T1000 (cell line): ENCODE measurements around the gene GRID1.
A peak's percentile ranks its signal among the peaks of the same experiment; 100 is the strongest.

Experiments
- DNase-seq: peaks from one replicate; lab custom pipeline; 2025; ENCODE audit warnings: mixed read lengths; lab: John Stamatoyannopoulos, UW

GRID1 gene

GRCh38 chr10:85600026-85600743 is 766.4 kb downstream of the GRID1 start:
- no peak for DNase-seq

GRCh38 chr10:85599081-85599480 is 767.5 kb downstream of the GRID1 start:
- DNase-seq = no peak

GRCh38 chr10:85598646-85599045 is 767.9 kb downstream of the GRID1 start:
- DNase-seq = no peak

DNA sequence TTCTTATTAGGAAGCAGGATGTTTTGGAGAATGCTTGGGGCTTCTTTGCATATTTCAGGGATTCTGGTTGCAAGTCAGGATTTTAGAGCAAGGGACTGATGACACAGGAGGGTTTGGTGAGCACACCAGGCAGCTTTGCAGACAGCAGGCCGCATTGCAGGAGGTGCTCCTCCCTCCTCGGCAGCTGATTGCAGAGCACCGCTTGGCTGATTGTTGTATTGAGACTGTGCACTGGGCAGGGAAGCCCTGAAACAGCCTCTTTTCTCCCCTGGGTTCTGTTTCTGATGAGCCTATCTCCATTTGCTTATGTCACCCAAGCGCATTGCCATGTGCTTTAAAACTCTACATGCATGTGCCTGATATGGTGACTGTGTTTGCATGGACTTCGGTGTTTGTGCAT is 769.6 kb downstream of the GRID1 start:
- DNase-seq = no peak

DNA sequence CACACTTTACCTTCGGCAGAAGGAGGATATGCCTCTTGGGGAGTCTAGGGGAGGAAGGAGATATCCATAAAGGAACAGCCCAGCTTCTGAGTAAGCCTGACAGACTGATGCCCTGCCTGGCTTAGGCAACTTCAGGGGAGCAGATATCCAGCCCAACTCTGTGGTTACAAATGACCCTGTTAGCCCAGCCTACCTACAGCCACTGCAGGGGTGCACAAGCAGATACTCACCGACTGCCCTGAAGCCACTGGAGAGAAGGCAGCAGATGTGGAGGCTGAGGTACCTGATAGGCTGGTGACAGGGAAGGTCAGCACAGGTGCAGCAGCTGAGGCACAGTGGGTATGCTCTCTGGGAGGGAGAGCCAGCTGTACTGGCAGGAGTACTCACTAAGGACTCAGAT is 770.2 kb downstream of the GRID1 start:
- DNase-seq = no peak

- no peak for DNase-seq
Observed at GRCh38 chr10:85594239-85594638, 772.4 kb downstream of the GRID1 start.

DNA sequence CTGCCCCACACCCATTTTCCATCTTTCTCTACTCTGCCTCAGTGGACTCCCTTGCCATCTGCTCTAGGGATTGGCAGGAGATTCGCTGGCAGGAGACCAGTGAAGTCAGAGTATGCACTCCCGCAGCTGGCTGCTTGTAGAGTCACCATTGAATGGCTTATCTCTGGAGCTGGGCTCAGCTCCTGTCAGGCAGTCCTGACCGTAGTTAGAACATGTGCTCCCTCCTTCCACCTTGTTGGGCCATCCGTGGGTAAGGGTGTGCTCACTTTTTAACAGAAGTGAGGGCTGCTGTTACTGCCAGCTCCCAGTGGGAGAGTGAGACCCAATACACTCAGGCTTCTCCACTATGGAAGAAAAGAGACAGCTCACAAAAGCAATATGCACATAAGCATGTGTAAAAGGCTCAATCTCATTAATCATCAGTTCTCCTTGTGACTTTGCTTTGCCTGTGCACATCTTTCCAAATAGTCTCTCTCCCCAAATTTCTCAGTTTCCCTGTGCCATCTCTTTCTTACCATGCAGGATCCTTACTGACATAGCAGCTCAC is 773.3 kb downstream of the GRID1 start:
- DNase-seq = no peak

DNA sequence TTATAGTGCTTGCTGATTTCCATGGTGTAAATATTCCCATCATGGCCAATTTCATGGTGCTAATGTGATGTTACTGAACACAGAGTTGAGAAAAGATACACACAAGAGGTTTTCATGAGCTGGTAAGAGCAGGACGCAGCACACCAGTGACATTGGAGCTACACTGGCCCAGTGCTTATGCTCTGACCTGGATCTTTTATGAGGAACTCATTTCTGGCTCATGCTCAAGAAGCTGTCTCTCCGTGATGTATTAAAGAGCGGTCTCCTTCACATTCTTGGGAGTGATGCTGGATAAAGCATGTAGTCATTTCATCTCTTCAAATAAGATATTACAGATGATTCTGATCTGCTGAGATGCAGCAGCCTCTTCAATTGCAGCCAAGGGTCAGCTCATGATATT is 785.2 kb downstream of the GRID1 start:
- no peak for DNase-seq

DNA sequence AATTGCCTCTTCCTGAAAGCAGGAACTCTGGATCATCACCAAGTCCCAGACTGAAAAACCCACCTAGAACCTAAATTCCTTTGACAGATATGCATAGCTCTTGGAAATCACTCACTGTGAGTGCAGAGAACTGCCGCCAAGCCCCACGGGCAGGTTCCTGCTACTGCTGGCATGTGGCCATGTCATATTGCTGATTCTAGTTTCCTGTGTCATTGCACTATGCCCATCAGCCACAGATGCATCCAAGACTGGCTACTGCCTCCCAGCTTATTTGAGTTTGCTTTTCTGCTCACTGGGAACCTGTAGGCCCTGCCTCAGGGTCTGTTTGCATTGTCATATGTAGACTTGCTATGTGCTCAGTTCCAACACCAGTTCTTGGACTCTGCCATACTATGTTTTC is 786.0 kb downstream of the GRID1 start:
- DNase-seq = no peak

DNA sequence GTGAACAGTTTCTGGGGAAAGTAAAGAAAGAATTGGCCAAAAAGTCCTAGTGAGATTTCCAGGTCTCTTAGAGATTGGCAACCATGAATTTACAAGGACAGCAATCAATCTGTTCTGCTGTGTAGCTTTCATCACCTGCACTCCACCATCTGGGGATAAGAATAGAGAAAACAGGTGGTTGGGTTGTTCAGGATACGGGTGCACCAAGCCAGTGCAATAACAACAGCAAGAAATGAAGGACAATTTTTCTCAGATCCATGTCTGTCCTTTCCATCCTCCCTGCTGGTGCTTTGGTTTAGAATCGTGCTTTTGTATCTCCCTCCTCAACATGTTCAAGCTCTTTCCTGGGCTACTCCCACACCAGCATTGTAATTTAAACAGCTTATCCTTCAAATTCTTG is 787.7 kb downstream of the GRID1 start:
- no peak for DNase-seq

GRCh38 chr10:85575441-85575840 is 791.2 kb downstream of the GRID1 start:
- no peak for DNase-seq

DNA sequence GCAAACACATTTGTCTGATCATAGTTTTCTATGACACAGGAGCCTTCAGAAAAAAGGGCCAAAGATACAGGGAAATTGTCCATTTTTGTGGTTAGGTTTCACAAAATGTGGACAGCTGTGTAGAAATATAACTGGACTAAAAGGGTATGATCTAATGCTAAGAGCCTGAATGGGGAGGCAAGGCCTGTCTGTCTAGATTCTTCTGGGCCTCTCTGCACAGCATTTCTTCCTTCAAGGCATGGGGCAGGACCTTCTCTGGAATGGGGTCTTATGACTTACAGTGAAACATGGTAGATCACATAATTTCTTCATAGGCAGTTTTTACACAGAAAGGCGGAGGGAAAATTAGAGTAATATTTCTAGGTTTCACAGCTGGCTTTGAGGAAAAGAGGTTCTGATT is 795.7 kb downstream of the GRID1 start:
- DNase-seq = no peak

DNA sequence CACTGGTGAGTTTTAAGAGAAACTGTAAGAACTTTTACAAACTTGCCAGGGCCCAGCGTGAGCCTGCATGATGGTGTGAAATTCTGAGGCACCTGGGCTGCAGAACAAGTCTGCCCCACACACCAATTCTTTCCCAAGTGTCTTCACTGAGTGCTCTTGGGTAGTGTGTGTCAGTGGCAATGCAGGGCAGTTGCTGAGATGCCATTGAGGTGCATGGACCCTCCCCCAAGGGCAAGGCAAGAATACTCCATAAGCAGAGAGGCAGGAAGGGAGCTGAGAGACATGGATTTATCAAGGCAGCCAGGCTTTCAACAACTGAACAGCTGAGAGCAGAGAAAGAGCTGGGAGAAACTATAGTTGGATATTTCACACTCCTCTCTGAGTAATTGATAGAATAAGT is 801.2 kb downstream of the GRID1 start:
- DNase-seq = no peak

DNA sequence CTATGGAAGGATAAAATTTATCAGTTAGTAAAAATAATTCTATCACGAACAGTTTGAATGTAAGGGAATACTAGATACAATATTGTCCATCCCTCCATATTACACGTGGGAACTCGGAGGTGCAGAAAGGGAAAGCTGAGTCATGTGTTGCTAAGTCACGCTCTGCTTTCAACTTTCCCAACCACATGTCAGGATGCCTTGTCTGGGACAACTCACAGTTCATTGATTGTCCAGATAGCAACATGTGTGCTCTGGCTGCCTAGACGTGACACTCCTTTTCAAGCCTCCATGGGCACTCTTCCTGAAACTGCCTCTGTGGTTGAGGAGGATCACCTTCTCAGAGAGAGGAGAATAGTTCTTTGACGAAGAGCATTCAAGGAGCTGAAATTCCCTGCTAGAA is 808.1 kb downstream of the GRID1 start:
- no peak for DNase-seq

- no peak for DNase-seq
Observed at GRCh38 chr10:85557706-85558105, 808.9 kb downstream of the GRID1 start.

DNA sequence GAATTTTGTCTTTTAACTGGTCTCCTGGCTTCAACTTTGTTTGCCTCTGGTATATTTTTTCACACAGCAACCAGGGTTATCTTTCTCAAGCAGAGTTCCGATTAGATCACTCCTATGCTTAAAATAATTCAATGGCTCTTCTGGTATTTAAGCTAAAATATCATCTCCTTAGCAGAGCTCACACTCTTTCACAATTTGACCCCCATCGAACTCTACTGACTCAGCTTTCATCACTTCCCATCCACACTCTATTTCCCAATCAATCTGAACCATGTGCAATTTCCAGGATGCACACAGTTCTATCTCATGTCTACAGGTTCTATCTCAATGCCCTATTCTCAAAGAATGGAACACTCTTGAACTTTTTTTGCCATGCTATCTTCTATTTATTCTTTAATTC is 809.5 kb downstream of the GRID1 start:
- DNase-seq = peak; percentile 13
